HG03521 (cell line): ENCODE data around the gene MAPKAPK2.

Experiments used
- ATAC-seq: cut with Tn5 transposase; IDR thresholded peaks from one replicate; pipeline ENCODE4 v1.9.1; 2021; ENCODE audit warnings: mild to moderate bottlenecking, moderate library complexity; ENCODE audit not compliant: unreplicated experiment

The MAPKAPK2 gene

DNA sequence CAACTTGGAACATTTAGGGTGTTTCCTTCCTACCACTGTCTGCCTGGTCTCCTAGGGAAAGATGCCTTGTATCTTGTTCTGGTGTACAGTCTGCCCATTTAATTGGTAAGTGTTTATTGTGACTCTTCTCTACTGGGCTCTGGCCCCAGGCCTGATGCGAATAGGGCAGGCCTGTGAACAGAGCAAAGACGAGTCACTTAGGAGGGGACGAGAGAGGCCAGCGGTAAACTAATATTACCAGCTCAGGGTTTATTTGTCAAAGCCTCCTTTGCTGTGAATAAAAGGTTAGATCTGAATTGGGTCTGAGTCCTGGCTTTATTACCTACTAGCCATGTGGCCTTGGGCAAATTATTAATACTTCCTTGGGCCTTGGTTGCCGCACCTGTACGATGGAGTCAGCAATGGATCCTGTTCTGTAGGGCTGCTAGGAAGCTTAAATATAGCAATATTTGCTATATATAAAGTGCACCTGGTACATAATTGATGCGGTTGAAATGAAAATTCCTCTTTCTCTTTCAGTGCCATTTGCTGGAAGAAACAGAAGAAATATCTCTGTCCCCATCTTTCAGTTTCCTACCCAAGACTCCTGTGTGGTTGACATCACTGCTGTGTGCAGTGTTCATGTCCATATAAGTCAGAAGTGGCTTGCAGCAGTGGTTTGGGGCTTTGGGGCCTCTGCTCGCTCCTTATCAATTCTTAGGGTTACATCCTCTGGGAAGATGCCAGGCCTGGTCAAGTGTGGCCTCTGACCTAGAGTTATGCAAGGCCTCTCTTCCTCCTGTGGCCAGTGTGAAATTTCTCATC is 32.4 kb downstream of the MAPKAPK2 start:
- peak; percentile 70 for ATAC-seq

DNA sequence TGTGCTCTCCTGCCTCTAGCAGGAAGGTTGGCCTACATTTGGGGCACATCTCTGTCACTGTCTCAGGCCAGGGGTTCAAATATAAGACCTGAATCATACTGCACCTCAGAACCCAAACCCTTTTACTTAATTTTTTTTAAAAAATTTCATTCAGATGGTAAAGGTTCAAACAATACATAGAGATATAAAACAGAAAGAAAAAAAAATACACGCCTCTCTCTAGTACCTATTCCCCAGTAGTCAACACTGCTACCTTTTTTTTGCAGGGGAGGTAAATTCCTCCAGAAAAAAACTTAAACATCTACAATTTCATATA is 32.9 kb downstream of the MAPKAPK2 start:
- ATAC-seq: no peak

DNA sequence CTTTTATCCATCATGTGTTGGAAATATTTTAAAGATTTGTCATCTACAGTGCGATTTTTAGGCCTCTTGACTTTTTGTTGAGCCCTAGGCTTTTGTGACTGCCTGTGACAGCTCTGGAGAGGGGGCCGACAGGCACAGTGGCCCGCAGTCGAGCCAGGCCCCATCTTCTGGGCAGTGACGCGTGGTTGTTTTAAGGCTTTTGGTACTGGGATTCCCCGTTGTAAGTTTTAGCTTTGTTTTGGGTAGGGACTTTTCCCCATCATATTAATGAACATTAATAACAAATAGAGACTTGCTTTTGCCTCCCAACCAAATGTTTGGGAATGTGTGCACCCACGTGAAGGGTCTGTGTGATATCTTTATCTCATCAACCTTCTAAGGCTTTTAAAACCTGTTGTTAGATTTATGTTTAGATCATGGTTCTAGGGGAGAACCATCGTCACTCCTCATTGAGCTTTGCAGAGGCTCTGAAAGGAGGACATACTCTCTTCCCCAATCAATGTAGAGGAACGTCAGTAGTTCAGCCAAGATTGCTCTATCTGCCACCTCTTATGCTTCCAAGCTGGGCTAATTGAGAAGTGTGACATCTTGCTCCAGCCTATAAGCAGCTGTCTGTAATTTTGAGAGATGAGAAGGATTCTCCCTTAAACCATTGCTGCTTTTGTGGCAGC is 34.6 kb downstream of the MAPKAPK2 start:
- no peak for ATAC-seq

DNA sequence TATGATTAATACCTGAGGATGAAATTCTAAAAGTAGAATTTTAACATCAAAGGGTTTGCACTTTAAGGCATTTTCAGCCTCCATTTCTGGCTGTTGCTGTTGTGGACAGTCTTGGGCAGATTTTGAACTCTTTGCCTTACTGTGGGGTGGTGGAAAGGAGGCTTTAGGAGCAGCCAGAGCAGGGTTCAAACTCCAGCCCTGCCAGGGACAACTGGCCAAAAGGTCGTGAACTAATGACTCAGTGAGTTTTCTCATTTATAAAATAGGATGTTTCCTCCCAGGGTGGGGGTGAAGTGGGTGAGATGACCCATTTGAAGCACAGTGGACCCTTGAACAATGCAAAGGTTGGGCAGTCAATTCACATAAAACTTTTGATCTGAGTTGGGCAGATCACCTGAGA is 36.7 kb downstream of the MAPKAPK2 start:
- no peak for ATAC-seq

DNA sequence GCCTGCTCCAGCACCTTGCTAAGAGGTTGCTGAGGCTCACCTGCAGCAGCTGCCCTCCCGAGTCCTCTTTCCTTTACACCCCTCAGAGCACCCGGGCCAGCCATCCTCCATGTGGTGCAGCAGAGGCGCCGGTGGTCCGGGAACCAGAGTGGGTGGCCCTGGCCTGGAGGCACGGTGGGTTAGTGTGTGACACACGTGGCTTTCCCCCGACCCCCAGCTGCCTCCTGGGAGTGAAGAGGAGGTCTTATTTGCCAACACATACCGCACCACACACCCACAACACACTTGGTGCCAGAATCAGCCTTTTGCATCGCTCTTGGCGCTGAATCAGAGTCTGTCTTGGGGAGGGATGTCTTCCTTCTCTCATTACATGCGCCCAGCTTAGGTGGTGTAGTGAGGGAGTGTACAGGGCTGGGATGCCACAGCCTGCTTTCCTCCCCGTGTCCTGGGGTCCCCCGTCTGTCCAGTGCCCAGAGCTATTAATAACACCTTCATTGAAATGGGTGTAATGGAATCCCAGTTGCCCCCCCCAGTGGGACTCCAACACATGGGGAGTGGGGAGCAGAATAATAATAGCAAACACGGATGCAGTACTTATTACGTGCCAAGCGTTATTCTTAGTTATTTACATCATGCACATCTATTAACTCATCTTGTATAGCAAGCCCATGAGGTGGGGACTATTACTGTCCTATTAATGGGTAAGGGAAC is 38.2 kb downstream of the MAPKAPK2 start:
- no peak for ATAC-seq

DNA sequence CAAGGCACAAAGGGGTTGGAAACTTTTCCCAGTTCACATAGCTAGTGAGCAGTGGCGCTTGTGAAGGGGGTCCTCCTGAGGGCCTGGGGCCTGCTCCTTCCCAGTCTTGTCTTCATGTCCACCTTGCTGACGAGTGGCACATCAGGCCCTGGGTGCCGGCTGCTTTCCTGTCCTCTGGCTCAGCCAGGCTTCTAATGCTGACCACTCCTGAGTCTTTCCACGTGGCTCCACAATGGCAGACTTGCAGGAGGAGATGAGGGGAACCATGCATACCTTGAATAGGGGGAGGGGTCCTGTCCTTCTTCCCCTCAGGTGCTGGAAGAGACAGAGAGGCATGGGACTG is 38.7 kb downstream of the MAPKAPK2 start:
- ATAC-seq: no peak

DNA sequence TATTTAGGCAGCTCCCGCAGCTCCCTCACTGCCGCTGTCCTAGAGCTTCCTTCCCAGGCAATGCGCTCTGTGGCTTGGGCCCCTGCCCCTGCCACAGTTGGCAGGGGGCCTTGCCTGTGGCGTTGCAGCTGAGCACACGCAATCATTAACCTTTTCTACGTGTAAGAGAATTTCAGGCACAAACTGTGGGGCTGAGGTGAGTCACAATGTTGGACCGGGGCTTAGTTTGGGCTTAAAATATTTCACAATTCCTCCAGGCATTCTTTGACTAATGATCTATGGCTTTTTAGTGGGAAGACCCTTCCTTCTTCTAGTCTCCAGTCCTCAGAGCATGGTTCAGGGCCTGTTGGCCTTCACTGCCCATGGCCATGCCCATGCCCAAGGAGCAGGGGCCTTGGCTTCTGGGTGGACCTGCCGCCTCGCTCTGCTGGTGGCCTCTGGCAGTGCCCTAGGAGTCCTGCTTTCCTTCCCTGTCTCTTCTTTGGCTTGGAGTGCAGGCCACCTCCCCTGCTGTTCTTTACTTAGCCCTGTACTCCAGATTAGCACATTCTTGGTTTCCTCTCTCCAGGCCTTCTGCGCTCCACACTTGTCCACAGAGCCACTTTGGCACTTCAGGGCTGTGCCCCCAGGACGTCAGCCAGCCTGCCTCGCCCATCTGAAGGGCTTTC is 39.2 kb downstream of the MAPKAPK2 start:
- ATAC-seq: no peak

DNA sequence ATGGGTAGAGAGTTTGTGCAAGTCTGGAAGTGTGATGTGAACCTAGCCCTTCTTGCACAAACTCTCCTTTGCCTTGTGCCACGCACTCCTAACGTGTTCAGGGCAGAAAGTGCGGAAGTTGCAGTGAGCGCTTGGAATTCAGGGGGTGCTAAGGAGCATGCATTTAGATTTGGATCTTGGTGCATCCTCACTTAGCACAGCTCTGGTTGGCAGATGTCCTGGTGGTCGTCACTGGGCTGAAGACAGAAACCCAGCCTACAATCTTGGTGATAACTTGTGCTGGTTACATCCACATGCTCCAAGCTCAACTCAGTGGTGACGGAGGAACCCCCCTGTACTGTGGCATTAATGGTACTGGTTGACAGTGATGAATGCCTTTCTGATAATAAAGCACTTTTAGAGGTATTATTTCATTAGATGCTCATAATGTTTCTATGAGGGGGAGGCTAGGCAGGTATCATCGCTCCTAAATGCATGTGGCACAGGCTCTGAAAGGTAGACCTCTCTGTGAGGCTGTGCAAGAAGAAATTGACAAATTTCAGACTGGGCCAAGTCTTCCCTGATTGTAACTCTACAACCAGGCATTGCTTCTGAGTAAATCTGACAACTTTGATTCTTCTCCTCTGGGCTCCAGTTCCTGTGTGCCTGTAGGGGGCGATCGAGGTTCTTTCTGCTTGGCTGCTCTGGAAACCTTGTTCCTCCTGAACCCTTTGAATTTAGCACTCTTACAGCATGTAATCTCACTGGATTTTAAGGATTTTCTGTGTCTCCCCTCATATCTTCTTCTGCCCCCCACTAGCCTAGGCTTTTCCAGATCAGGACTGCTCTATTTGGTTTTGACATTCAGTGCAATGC is 40.6 kb downstream of the MAPKAPK2 start:
- no peak for ATAC-seq

DNA sequence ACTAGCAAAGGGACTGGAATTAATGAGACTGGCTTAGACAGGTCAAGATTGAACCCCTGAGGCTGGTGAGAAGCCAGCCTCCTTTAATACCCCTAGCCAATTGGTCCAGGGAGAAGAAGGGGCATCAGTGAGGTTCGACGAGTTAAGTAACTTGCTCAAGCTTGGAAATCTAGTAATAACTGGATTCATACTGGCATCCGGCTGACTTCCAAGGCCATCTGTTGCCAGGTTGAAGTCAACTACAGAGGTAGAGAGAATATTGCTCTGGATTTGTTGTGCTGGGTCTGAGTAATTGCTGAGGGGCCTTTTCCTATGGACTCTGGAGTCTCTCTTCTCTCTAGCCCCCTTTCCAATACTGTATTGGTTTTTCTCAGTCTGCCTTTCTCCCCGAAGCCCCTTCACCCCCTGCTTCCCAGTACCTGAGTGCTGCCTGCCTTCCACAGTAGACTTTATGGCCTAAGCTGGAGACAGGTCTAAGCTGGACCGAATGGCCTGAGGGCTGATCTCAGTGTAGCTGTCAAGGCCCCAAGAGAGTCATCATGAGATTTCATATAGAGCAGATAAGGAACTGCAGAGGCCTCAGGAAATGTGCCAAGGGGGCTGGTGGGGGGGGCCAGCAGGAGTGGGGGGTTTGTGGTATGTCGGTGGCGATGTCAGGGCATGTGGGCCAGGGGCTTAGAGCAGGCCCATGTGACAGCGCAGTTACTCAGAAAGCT is 43.4 kb downstream of the MAPKAPK2 start:
- no peak for ATAC-seq

DNA sequence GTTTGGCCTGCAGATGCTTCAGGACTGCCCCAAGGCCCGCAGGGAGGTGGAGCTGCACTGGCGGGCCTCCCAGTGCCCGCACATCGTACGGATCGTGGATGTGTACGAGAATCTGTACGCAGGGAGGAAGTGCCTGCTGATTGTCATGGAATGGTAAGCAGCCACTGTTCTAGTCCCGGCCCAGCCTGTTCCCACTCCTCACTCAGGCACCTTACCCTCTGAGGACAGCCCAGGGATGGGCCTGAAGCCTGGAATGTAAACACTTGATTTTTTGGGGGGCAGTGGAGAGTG is 43.9 kb downstream of the MAPKAPK2 start:
- ATAC-seq: no peak

DNA sequence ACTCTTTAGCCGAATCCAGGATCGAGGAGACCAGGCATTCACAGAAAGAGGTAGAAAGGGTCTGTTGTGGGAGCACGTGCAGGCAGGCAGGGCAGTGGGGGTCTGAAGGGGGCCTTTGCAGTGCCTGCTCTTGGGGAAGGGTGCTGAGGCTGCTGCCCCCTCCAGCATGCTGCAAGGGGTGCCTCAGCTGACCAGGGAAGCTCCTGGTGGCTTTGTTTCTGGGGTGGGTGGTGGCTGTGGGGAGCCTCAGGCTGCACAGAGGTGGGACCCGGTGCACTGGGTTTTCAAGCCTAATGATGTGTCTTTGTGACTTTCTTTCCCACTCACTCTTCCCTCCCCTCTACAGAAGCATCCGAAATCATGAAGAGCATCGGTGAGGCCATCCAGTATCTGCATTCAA is 44.3 kb downstream of the MAPKAPK2 start:
- ATAC-seq: no peak

DNA sequence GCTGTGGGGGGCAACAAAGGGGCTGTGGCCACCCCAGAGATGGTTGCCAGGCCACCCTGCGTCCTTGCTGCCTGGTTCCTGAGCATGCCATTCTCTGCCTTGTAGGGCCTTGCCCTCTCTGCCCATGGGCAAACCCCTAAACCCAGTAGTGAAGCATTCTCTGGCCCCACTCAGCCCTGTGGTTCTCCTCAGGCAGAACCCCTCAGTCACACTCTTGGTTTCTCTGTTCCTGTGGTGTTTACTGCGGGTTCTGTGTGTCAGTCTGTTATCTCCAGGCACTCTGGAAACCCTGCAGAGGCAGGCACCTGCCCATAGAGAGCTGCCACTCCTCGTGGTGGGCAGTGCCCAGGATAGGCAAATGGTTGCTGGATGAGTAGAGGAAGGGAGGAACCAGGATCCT is 44.8 kb downstream of the MAPKAPK2 start:
- ATAC-seq: no peak

DNA sequence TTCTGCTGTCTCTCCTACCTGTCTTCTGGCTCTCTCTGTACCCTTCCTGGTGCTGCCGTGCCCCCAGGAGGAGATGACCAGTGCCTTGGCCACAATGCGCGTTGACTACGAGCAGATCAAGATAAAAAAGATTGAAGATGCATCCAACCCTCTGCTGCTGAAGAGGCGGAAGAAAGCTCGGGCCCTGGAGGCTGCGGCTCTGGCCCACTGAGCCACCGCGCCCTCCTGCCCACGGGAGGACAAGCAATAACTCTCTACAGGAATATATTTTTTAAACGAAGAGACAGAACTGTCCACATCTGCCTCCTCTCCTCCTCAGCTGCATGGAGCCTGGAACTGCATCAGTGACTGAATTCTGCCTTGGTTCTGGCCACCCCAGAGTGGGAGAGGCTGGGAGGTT is 47.8 kb downstream of the MAPKAPK2 start:
- ATAC-seq: no peak

DNA sequence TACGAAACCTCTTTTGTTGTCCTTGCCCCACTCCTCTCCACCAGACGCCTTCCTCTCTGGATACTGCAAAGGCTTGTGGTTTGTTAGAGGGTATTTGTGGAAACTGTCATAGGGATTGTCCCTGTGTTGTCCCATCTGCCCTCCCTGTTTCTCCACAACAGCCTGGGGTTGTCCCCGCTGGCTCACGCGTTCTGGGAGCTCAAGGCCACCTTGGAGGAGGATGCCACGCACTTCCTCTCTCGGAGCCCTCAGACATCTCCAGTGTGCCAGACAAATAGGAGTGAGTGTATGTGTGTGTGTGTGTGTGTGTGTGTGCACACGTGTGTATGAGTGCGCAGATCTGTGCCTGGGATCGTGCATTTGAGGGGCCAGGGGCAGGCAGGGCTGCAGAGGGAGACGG is 48.3 kb downstream of the MAPKAPK2 start:
- no peak for ATAC-seq

DNA sequence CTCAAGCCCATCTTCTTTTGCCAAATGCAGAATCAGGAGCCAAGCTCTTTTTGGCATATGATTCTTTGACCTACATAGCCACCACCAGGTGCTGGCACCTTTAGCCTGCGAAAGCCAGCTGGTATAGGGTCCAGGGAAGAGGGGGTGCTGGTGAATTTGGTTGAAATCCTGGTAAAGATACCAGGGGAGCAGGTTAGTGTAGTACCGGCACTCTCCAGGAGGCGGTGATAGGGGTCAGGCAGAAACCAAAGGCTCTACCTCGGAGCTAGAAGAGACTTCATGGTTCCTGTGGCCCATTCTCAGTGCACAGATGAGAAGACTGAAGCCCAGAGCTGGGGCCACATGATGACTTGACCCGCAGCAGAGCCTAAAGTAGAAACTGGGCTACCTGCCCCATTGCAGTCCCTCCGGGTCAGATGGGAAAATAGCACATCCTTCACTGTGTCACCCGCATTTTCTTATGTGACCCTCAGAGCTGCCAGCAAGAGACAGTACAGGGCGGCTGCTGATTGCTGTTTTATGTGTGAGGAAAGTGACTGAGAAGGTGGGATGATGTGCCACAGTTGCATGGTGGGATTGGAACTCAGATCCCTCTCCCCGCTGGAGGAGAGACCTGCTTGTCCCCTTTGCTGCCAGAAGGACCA is 49.9 kb downstream of the MAPKAPK2 start:
- no peak for ATAC-seq

DNA sequence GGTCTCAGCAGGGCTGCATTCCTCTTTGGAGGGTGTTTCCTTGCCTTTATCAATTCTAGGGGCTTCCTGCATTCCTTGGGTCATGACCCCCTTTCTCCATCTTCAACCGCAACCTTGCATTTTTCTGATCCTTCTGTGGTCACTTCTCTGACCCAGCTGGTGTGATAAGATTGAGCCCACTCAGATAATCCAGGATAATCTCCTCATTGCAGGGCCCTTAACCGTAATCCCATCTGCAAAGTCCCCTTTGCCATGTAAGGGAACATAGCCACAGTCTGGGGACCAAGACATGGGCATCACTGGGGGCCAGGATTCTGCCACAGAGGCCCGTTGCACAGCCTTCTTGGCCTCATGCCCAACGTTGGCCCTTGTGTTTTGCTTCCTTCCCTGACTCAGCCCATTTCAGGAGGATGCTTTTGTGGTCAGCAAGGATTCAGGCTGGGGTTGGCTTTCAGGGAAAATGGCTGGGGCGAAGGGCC is 50.9 kb downstream of the MAPKAPK2 start:
- ATAC-seq: no peak

DNA sequence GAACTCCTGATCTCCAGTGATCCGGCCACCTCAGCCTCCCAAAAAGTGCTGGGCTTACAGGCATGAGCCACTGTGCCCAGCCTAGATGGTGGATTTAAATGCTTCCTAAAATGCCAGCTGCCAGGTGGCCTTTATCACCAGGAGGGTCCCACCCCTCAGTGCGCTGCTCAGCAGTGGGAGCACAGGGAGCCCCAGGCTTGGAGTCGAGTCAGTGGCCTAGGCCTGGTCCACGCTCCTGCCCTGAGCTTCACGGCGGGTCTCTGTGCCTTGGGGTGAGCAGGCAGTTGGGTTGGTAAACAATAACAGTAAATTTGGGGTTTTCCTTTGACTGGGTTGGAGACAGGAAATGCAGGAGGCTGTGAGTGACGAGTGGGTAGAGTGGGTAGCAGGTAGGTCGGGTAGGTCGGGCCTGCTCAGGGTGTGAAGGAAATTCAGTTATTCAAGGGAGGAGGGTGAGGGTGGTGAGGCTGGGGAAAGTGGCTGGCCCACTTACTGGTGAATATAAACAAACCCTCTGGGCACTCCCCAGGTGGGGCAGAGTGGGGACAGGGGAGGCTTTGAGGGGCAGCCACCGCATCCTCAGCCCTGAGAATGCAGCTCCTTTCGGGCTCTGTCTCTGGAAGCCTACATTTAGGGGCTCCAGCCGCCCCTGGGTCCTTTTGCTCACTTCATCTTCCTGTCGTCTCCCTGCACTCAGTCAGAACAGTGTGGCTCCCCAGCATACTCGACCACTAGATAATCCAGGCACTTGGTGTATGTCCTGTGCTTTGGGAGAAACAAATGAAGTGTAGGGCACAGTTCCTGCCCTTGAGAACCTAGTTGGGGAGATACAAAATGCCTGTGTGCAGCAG is 52.4 kb downstream of the MAPKAPK2 start:
- ATAC-seq: no peak

DNA sequence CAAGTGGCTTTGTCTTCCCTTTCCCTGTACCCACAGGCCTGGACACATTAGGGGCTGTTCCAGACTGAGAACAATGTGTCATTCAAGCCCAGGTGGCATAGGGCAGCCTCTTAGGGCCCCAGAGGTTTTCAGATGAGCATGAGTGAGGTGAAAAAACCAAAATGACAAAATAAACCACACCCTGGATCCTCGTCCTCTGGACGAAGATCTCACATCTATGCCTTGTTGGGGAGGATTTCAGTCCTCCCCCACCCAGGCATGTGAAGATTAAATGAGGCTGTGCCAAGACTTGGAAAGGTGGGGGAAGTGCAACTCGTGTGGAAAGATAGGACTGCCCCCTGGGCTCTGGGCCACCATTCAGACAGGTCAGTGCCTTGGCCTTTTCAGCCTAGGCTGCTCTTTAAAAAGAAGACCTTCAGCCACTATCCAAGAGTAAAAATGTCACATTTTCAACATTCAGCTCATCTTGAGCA is 53.1 kb downstream of the MAPKAPK2 start:
- no peak for ATAC-seq
